ENCODE results near the gene SLC6A7.

SLC6A7 gene

DNA sequence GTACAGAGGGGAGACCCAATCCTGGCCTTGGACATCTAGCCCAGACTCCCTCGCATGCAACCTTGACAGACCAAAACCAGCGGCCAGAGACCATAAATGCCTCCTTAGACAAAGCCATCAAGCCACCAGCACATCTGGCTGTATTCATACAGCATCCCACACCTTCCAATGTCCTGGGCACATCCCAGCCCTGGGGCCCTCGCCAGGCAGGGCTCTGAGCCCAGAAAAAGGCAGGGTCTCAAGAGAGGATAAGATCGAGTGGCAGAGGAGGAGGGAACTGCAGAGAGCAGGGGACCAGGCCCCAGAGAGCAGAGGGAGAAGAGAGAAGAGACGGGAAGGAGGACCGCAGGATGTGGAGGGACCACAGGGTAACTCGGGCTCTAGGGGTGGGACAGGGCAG is 54.3 kb downstream of the SLC6A7 start:
- ChIA-PET POLR2A (no interaction called here), CTCF (no interaction called here)

DNA sequence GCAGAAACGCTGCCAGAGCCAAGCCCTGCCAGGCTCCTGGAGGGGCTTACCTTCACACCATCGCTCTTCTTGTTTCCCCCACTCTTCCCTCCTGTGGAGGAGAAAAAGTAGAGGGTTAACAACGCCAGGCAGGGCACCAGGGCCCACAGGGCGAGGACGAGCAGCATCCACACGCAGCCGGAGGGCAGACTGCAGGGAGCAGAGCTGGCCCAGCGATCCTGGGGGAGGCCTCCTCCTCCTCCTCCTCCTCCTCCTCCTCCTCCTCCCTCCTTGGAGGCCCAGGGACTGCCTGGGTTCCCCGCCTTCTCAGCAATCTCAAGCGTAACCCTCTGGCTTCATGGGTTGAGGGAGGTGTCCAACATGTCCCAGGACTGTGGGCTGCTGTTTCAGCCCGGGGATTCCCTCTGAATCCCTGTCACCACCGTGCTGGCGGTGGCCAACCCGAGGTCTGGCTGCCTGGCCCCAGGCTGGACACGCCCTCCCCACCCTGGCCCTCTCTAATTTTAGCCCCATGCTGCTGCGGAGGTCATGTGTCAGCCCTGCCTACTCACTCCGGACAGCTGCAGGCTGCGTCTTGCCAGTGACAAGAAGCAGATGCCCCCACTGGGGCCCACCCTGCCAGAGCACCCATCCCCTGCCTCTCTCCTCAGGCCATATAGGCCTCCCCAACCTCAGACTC is 55.4 kb downstream of the SLC6A7 start:
- no peak overlapping the region for H3K4me3 ChIP-seq (ENCODE audit: low read depth, low read length)
- POLR2A ChIA-PET, result no interaction called here
- TF ChIP-seq, protein P1, sequence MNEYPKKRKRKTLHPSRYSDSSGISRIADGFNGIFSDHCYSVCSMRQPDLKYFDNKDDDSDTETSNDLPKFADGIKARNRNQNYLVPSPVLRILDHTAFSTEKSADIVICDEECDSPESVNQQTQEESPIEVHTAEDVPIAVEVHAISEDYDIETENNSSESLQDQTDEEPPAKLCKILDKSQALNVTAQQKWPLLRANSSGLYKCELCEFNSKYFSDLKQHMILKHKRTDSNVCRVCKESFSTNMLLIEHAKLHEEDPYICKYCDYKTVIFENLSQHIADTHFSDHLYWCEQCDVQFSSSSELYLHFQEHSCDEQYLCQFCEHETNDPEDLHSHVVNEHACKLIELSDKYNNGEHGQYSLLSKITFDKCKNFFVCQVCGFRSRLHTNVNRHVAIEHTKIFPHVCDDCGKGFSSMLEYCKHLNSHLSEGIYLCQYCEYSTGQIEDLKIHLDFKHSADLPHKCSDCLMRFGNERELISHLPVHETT (tag by site-specific recombination; IDR thresholded peaks at IDR 0.05), result no peak
- TF ChIP-seq ZNF426 (tag by site-specific recombination; IDR thresholded peaks at IDR 0.05) (no peak), ZNF626 (tag by site-specific recombination; IDR thresholded peaks at IDR 0.05) (no peak), ZNF266 (tag by site-specific recombination; IDR thresholded peaks at IDR 0.05; ENCODE audit: low read depth) (no peak), ZNF48 (tag by site-specific recombination; IDR thresholded peaks at IDR 0.05) (no peak), ZNF677 (tag by site-specific recombination; IDR thresholded peaks at IDR 0.05) (no peak), ZNF292 (tag by site-specific recombination; IDR thresholded peaks at IDR 0.05; ENCODE audit: borderline replicate concordance, low read depth) (no peak), ZNF274 (IDR thresholded peaks at IDR 0.05; ENCODE audit: low read length) (no peak), ZNF274 (tag by site-specific recombination; IDR thresholded peaks at IDR 0.05; ENCODE audit: borderline replicate concordance) (no peak), HOXA7 (CRISPR knock-in tag; IDR thresholded peaks at IDR 0.05; ENCODE audit: borderline replicate concordance) (no peak)
- TF ChIP-seq, protein P2, sequence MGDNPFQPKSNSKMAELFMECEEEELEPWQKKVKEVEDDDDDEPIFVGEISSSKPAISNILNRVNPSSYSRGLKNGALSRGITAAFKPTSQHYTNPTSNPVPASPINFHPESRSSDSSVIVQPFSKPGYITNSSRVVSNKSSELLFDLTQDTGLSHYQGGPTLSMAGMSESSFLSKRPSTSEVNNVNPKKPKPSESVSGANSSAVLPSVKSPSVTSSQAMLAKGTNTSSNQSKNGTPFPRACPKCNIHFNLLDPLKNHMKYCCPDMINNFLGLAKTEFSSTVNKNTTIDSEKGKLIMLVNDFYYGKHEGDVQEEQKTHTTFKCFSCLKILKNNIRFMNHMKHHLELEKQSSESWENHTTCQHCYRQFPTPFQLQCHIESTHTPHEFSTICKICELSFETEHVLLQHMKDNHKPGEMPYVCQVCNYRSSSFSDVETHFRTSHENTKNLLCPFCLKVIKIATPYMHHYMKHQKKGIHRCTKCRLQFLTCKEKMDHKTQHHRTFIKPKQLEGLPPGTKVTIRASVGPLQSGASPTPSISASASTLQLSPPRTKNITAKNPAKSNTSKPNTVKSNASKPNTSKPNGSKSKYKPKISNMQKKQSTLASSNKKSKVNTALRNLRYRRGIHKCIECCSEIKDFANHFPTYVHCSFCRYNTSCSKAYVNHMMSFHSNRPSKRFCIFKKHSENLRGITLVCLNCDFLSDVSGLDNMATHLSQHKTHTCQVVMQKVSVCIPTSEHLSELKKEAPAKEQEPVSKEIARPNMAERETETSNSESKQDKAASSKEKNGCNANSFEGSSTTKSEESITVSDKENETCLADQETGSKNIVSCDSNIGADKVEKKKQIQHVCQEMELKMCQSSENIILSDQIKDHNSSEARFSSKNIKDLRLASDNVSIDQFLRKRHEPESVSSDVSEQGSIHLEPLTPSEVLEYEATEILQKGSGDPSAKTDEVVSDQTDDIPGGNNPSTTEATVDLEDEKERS (tag by site-specific recombination; IDR thresholded peaks at IDR 0.05), result no peak
- TF ChIP-seq, protein P3, sequence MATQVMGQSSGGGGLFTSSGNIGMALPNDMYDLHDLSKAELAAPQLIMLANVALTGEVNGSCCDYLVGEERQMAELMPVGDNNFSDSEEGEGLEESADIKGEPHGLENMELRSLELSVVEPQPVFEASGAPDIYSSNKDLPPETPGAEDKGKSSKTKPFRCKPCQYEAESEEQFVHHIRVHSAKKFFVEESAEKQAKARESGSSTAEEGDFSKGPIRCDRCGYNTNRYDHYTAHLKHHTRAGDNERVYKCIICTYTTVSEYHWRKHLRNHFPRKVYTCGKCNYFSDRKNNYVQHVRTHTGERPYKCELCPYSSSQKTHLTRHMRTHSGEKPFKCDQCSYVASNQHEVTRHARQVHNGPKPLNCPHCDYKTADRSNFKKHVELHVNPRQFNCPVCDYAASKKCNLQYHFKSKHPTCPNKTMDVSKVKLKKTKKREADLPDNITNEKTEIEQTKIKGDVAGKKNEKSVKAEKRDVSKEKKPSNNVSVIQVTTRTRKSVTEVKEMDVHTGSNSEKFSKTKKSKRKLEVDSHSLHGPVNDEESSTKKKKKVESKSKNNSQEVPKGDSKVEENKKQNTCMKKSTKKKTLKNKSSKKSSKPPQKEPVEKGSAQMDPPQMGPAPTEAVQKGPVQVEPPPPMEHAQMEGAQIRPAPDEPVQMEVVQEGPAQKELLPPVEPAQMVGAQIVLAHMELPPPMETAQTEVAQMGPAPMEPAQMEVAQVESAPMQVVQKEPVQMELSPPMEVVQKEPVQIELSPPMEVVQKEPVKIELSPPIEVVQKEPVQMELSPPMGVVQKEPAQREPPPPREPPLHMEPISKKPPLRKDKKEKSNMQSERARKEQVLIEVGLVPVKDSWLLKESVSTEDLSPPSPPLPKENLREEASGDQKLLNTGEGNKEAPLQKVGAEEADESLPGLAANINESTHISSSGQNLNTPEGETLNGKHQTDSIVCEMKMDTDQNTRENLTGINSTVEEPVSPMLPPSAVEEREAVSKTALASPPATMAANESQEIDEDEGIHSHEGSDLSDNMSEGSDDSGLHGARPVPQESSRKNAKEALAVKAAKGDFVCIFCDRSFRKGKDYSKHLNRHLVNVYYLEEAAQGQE (tag by site-specific recombination; IDR thresholded peaks at IDR 0.05), result no peak
- TF ChIP-seq, protein P4, sequence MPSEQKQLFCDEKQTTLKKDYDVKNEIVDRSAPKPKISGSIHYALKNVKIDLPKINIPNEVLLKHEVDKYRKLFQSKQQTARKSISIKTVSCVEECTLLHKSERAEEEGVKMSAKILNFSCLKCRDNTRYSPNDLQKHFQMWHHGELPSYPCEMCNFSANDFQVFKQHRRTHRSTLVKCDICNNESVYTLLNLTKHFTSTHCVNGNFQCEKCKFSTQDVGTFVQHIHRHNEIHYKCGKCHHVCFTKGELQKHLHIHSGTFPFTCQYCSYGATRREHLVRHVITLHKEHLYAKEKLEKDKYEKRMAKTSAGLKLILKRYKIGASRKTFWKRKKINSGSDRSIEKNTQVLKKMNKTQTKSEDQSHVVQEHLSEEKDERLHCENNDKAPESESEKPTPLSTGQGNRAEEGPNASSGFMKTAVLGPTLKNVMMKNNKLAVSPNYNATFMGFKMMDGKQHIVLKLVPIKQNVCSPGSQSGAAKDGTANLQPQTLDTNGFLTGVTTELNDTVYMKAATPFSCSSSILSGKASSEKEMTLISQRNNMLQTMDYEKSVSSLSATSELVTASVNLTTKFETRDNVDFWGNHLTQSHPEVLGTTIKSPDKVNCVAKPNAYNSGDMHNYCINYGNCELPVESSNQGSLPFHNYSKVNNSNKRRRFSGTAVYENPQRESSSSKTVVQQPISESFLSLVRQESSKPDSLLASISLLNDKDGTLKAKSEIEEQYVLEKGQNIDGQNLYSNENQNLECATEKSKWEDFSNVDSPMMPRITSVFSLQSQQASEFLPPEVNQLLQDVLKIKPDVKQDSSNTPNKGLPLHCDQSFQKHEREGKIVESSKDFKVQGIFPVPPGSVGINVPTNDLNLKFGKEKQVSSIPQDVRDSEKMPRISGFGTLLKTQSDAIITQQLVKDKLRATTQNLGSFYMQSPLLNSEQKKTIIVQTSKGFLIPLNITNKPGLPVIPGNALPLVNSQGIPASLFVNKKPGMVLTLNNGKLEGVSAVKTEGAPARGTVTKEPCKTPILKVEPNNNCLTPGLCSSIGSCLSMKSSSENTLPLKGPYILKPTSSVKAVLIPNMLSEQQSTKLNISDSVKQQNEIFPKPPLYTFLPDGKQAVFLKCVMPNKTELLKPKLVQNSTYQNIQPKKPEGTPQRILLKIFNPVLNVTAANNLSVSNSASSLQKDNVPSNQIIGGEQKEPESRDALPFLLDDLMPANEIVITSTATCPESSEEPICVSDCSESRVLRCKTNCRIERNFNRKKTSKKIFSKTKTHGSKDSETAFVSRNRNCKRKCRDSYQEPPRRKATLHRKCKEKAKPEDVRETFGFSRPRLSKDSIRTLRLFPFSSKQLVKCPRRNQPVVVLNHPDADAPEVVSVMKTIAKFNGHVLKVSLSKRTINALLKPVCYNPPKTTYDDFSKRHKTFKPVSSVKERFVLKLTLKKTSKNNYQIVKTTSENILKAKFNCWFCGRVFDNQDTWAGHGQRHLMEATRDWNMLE (tag by site-specific recombination; conservative IDR thresholded peaks at IDR 0.05; ENCODE audit: low read depth), result no peak
- CTCF ChIA-PET, result interaction anchor here (0.5 kb wide), 1 partner anchor 28 kb away, joined by 3 read pairs; no protein-coding TSS in a partner anchor
- no peaks in the 10 kb centered on the region for H3K9me3 ChIP-seq (ENCODE audit: control insufficient read depth, insufficient read depth, low read depth, low read length)
- H3K36me3 ChIP-seq (ENCODE audit: control insufficient read depth in 2 of 2, insufficient read depth in 1 of 2, low read length in 2 of 2), result no peaks in the 10 kb centered on the region
- no peaks in the 10 kb centered on the region for H3K4me1 ChIP-seq (ENCODE audit: control insufficient read depth, insufficient read depth, low read length)
- no peak overlapping the region for H3K27ac ChIP-seq (ENCODE audit: extremely low read depth, low read depth, low read length)

More for the DNA sequence above, 54.3 kb downstream of the SLC6A7 start:
- Histone ChIP-seq H3K27ac (ENCODE audit: extremely low read depth, low read depth, low read length) (no peak overlapping the region), H3K9me3 (ENCODE audit: control insufficient read depth, insufficient read depth, low read depth, low read length) (no peaks in the 10 kb centered on the region), H3K4me1 (ENCODE audit: control insufficient read depth, insufficient read depth, low read length) (no peaks in the 10 kb centered on the region), H3K36me3 (ENCODE audit: control insufficient read depth in 2 of 2, insufficient read depth in 1 of 2, low read length in 2 of 2) (no peaks in the 10 kb centered on the region), H3K4me3 (ENCODE audit: low read depth, low read length) (no peak overlapping the region)
- no peak for TF ChIP-seq ZFP41 (tag by site-specific recombination; IDR thresholded peaks at IDR 0.05; ENCODE audit: borderline replicate concordance)
- peak; percentile 18; the same call in 1 of the 2 replicates for TF ChIP-seq ZBTB8A (tag by site-specific recombination; IDR thresholded peaks at IDR 0.05)

All from HEK293 (cell line).